B cell (primary cell): ENCODE results near the gene IPP. TPM values are rescaled to one million over a fixed set of nuclear protein-coding genes. Genes with fewer than 3 reads are reported as not detected.

ENCODE experiments used
- ATAC-seq: fragments of 200-7000 bp; cut with Tn5 transposase; one replicate; pipeline ENCODE4 v1.10.0; 2021; ENCODE audit warnings: low read depth, mild to moderate bottlenecking, moderate number of reproducible peaks, moderate library complexity
- CTCF ChIA-PET: fragments of 350-600 bp; sonication (Branson Sonifier 250); formaldehyde crosslinking; loops from one replicate; lab custom pipeline; 2021; ENCODE audit warnings: antibody characterized with exemption, inconsistent platforms; lab: Charles Lee
- POLR2A ChIA-PET: fragments of 350-600 bp; sonication (Branson Sonifier 250); formaldehyde crosslinking; loops from one replicate; lab custom pipeline; 2021; ENCODE audit warnings: antibody characterized with exemption; lab: Charles Lee
- DNase-seq: peaks from one replicate; pipeline ENCODE4 v3.0.0; 2013
- H2AFZ ChIP-seq: 2 replicates; pipeline ENCODE4 v1.6.1; 2012; ENCODE audit warnings: mild to moderate bottlenecking, low read depth, low read length; ENCODE audit not compliant: insufficient read depth, poor library complexity, severe bottlenecking
- H3K27ac ChIP-seq, 2 donors: 1 replicate in 1 of 2; 2 replicates in 1 of 2; pipeline ENCODE4 v1.5.1; 2012 to 2013; ENCODE audit warnings: low read length in 2 of 2, mild to moderate bottlenecking in 2 of 2, moderate library complexity in 1 of 2
- H3K27me3 ChIP-seq, 4 experiments: fragments of 200-600 bp in 1 of 4; sonication (generic) in 1 of 4; replicated peaks in 1 of 4; 1 replicate in 2 of 4; 2 replicates in 2 of 4; pipeline versions ENCODE4 v1.6.1 to v1.7.0; 2013 to 2016; ENCODE audit warnings: low read length in 3 of 4, mild to moderate bottlenecking in 2 of 4, mixed read lengths in 1 of 4, moderate library complexity in 1 of 4; ENCODE audit not compliant: insufficient read depth in 4 of 4, control insufficient read depth in 3 of 4; ENCODE audit errors: control extremely low read depth in 1 of 4
- H3K36me3 ChIP-seq, 2 experiments: replicated peaks in 1 of 2; 1 replicate in 1 of 2; 2 replicates in 1 of 2; pipeline versions ENCODE4 v1.6.1 to v1.7.1; 2013; ENCODE audit warnings: low read length in 1 of 2; ENCODE audit not compliant: insufficient read depth in 2 of 2, control insufficient read depth in 1 of 2; ENCODE audit errors: control extremely low read depth in 1 of 2, extremely low read depth in 1 of 2
- H3K4me1 ChIP-seq, 2 donors: fragments of 200-600 bp in 1 of 2; sonication (generic) in 1 of 2; 1 replicate in 1 of 2; 2 replicates in 1 of 2; pipeline versions ENCODE4 v1.5.1 to v1.6.1; 2013 to 2017; ENCODE audit warnings: low read length in 2 of 2; ENCODE audit not compliant: control insufficient read depth in 2 of 2, insufficient read depth in 2 of 2
- H3K4me2 ChIP-seq: replicated peaks from 2 replicates; pipeline ENCODE3; 2012; ENCODE audit warnings: mild to moderate bottlenecking, low read depth, low read length; ENCODE audit not compliant: poor library complexity, severe bottlenecking
- H3K4me3 ChIP-seq, 5 experiments: fragments of 200-600 bp in 1 of 5; sonication (generic) in 1 of 5; 1 replicate in 3 of 5; 2 replicates in 2 of 5; pipeline versions ENCODE4 v1.5.1 to v1.7.0; 2011 to 2016; ENCODE audit warnings: low read length in 4 of 5, mild to moderate bottlenecking in 4 of 5, low read depth in 2 of 5, control low read depth in 1 of 5, moderate library complexity in 1 of 5; ENCODE audit not compliant: insufficient read depth in 1 of 5; ENCODE audit errors: control extremely low read depth in 1 of 5, extremely low read depth in 1 of 5
- H3K79me2 ChIP-seq: fragments of 200-600 bp; sonication (generic); one replicate; pipeline ENCODE4 v1.6.0; 2016; ENCODE audit warnings: low read length; ENCODE audit not compliant: control insufficient read depth, insufficient read depth
- H3K9ac ChIP-seq: fragments of 200-600 bp; sonication (generic); 2 replicates; pipeline ENCODE4 v1.6.1; 2017; ENCODE audit warnings: mild to moderate bottlenecking, low read length, moderate library complexity
- H3K9me3 ChIP-seq, 3 donors: one replicate each; pipeline versions ENCODE4 v1.6.1 to v1.7.1; 2013; ENCODE audit warnings: low read length in 2 of 3; ENCODE audit not compliant: control insufficient read depth in 2 of 3, insufficient read depth in 1 of 3; ENCODE audit errors: control extremely low read depth in 1 of 3
- H4K20me1 ChIP-seq: 2 replicates; pipeline ENCODE4 v1.6.0; 2012; ENCODE audit warnings: mild to moderate bottlenecking, low read length; ENCODE audit not compliant: insufficient read depth, control insufficient read depth, poor library complexity, severe bottlenecking
- H3K27ac Mint-ChIP-seq: one replicate; pipeline ENCODE4 v1.8.0; 2021; ENCODE audit warnings: mixed read lengths
- H3K27me3 Mint-ChIP-seq: one replicate; pipeline ENCODE4 v1.8.0; 2021; ENCODE audit warnings: mixed read lengths
- H3K4me1 Mint-ChIP-seq: one replicate; pipeline ENCODE4 v1.8.0; 2021; ENCODE audit warnings: mixed read lengths
- H3K4me3 Mint-ChIP-seq: one replicate; pipeline ENCODE4 v1.8.0; 2021; ENCODE audit warnings: mixed read lengths
- H3K9me3 Mint-ChIP-seq: one replicate; pipeline ENCODE4 v1.8.0; 2022; ENCODE audit warnings: mixed read lengths; ENCODE audit not compliant: insufficient read depth
- CTCF ChIP-seq: fragments of 200-600 bp; IDR thresholded peaks from one replicate; pipeline ENCODE4 v1.8.0; 2022; ENCODE audit warnings: antibody characterized with exemption, mild to moderate bottlenecking
- EZH2 ChIP-seq: IDR thresholded peaks from 2 replicates; pipeline ENCODE4 v1.6.1; 2012; ENCODE audit warnings: borderline replicate concordance, low read depth, mild to moderate bottlenecking, moderate library complexity, low read length; ENCODE audit not compliant: insufficient read depth, poor library complexity, severe bottlenecking
- whole genome bisulfite sequencing: methylation state at CpG from one replicate; pipeline ENCODE4 v1.1.5; 2013; ENCODE audit warnings: missing lambda C conversion rate; ENCODE audit not compliant: insufficient coverage; 5-methylcytosine and 5-hydroxymethylcytosine counted together
- intact Hi-C: fragments of 100-400 bp; cut with micrococcal nuclease; formaldehyde crosslinking; loops from one replicate; pipeline ENCODE4 v1.10.0; 2022
- polyA plus RNA-seq: library from polyadenylated mRNA; depleted of rRNA; stranded (reverse); fragments of >200 nt; gene quantifications from 2 replicates; pipeline ENCODE4 v1.2.3, GENCODE V29; 2012
- total RNA-seq, 2 donors: library from RNA; stranded (reverse); fragments of 120-200 nt in 1 of 2; gene quantifications; 1 replicate in 1 of 2; 2 replicates in 1 of 2; pipeline versions ENCODE4 v1.2.3 to v1.2.4, GENCODE V29; 2013 to 2022

The IPP gene
- total and polyA plus RNA-seq, 2 donors (not counting 1 experiment from before 2014, with no cell fraction given), result 2.3 to 12.1 TPM

DNA sequence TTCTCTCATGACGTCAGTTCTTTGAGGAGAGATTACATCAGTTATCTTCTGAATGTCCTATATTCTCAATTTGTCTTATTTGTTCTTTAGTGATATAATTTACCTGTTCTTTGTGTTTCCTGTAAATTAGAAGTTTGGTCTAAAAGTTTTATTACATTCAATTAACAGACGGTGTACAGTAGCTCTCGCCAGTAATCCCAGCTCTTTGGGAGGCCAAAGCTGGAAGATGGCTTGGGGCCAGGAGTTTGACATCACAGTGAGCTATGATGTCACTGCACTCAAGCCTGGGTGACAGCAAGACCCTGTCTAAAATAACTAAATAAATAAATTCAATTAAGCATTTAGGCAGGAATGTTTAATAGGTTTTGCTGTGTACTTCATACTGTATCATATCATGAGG is 25.3 kb upstream of the IPP start:
- Mint-ChIP-seq H3K4me1 (no peaks in the 10 kb centered on the region), H3K9me3 (no peaks in the 10 kb centered on the region), H3K4me3 (no peak overlapping the region), H3K27me3 (peaks cover under 1% of the 10 kb centered on the region), H3K27ac (no peak overlapping the region)
- Histone ChIP-seq H3K79me2 (no peaks in the 10 kb centered on the region), H3K4me2 (no peak overlapping the region), H4K20me1 (no peaks in the 10 kb centered on the region), H3K4me3 (no peak overlapping the region), H3K27ac (no peak overlapping the region), H3K9ac (no peak overlapping the region), H3K9me3 (no peaks in the 10 kb centered on the region), H3K36me3 (no peaks in the 10 kb centered on the region), H3K27me3 (peaks cover 0 to 2% (median 0%) of the 10 kb centered on the region in 4 experiments), H2AFZ (no peak overlapping the region), H3K4me1 (no peaks in the 10 kb centered on the region)
- ATAC-seq, result no peak
- ChIA-PET POLR2A (no interaction called here), CTCF (no interaction called here)
- TF ChIP-seq EZH2 (no peak), CTCF (no peak)
- 100% methylated on average over 1 of the region's 3 CpGs for WGBS
- DNase-seq, result no peak
- intact Hi-C loops, result no loop called here

DNA sequence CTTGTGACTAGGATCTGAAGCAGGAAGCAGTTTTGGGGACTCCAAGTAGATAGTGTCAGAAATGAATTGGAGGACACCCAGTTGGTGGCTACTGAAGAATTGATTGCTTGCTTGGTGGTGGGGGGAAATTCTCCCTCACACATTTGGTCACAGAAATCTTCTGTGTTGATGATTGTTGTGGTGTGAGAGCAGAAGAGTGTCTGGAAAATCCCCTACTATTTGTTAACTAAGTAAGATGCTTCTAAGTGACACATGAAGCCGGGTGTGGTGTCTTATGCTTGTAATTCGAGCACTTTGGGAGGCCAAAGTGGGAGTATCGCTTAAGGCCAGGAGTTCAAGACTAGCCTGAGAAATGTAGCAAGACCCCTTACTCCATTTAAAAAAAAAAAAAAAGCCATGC is 22.5 kb upstream of the IPP start:
- H4K20me1 ChIP-seq, result no peaks in the 10 kb centered on the region
- TF ChIP-seq EZH2 (no peak), CTCF (no peak)
- no peaks in the 10 kb centered on the region for H3K4me1 ChIP-seq
- H3K27me3 Mint-ChIP-seq, result no peaks in the 10 kb centered on the region
- H3K9me3 Mint-ChIP-seq, result no peaks in the 10 kb centered on the region
- no peak overlapping the region for H3K4me3 Mint-ChIP-seq
- H3K79me2 ChIP-seq, result no peaks in the 10 kb centered on the region
- ChIA-PET POLR2A (no interaction called here), CTCF (no interaction called here)
- H3K4me1 Mint-ChIP-seq, result no peaks in the 10 kb centered on the region
- H3K27ac ChIP-seq, result no peak overlapping the region
- no peak overlapping the region for H3K27ac Mint-ChIP-seq
- H3K9me3 ChIP-seq, result no peaks in the 10 kb centered on the region
- no peak overlapping the region for H3K4me2 ChIP-seq
- DNase-seq (no peak), ATAC-seq (no peak)
- no peak overlapping the region for H2AFZ ChIP-seq
- no CpG with 5 or more reads among the region's 3 CpGs for WGBS
- no peaks in the 10 kb centered on the region for H3K36me3 ChIP-seq
- no peaks in the 10 kb centered on the region for H3K27me3 ChIP-seq
- H3K4me3 ChIP-seq, result no peak overlapping the region
- intact Hi-C loops, result no loop called here
- H3K9ac ChIP-seq, result no peak overlapping the region
